Panc1 (cell line): Measurements from ENCODE around the gene STX3.

Source experiments
- POLR2AphosphoS5 ChIP-seq: IDR thresholded peaks from 2 replicates; pipeline ENCODE4 v1.6.1; 2012; ENCODE audit warnings: mild to moderate bottlenecking, low read depth, low read length, moderate library complexity
- TCF7L2 ChIP-seq: IDR thresholded peaks from 2 replicates; pipeline ENCODE4 v1.6.1; 2011; ENCODE audit warnings: mild to moderate bottlenecking, low read depth, low read length, inconsistent platforms

GRCh38 chr11:59754859-59755700, at the start of gene STX3:
- TF ChIP-seq POLR2AphosphoS5 (no peak), TCF7L2 (no peak)
